Heart left ventricle (tissue), 13 donors: ENCODE results near the gene CDK8.

Experiments
- CTCF ChIP-seq, 12 donors: fragments of 200-600 bp; sonication (generic) in 4 of 12; IDR thresholded peaks; one replicate each; pipeline versions ENCODE4 v1.5.0 to v1.8.0; 2018 to 2022; ENCODE audit warnings: antibody characterized with exemption in 12 of 12, mild to moderate bottlenecking in 5 of 12
- POLR2A ChIP-seq, 2 donors: fragments of 450-650 bp; IDR thresholded peaks; one replicate each; pipeline ENCODE4 v1.6.1; 2017; ENCODE audit warnings: antibody characterized with exemption in 2 of 2, mild to moderate bottlenecking in 2 of 2, moderate library complexity in 2 of 2
- donor health status: ischemic (EF 13 %, LVEDD 7.1; RV severe dilation, severe dysfunction).
- donor health status: DM: no; HTN: yes; CAD: no.
- donor health status: DM: no; HTN: no; CAD: no.
- donor health status: ischemic (EF 25% LVEDD 6.9; RV normal size, moderate dysfunction).
- donor health status: ischemic (EF 25% LVEDD 5.7; RV mildly dilated, moderate dysfunction).
- donor health status: ischemic (EF 35%, LVEDD 5.7; RV mildly dilated, moderate dysfunction).
- donor health status: nonischemic (EF 11% LVEDD 7.7; RV severe dilation, severe dysfunction).
- donor health status: DM: yes; HTN: yes; CAD: no.
- donor health status: PGD.
- donor health status: ischemic (EF 29% LVEDD 5.4; RV normal size, mild dysfunction).
- donor health status: nonischemic (EF 23%, LVEDD 6.1; RV moderate dilation, normal function).

DNA sequence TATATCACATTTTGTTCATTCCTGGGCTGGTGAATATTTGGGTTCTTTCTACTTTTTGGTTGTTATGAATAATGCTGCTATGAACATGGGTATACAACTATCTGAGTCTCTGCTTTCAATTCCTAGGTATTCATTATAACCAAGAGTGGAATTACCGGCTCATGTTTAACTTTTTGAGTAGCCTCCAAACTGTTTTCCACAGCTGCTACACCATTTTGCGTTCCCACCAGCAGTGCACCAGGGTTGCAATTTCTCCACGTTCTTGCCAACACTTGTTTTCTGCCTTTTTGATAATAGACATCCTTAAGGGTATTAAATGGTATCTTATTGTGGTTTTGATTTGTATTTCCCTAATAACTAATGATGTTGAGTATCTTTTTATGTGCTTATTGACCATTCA lies 16.8 kb downstream of the CDK8 start:
- TF ChIP-seq CTCF (IDR thresholded peaks at IDR 0.05) (no peak), POLR2A (IDR thresholded peaks at IDR 0.05) (no peak)
